Small intestine (tissue), 7 donors: ENCODE measurements around the gene AMPD3. TPM values are rescaled to one million over a fixed set of nuclear protein-coding genes. Genes with fewer than 3 reads are reported as not detected.
A peak's percentile ranks its signal among the peaks of the same experiment; 100 is the strongest.

ENCODE experiments used
- DNase-seq, 2 donors: peaks; one replicate each; pipeline versions ENCODE4 v3.0.0 to v3.0.0-alpha.2; 2013
- FAIRE-seq: peaks from 2 replicates; lab custom pipeline; 2012; peaks lifted over from hg19 to GRCh38; lab: Jason Lieb, UNC
- H3K27ac ChIP-seq, 3 donors: one replicate each; pipeline ENCODE4 v1.5.1; 2013; ENCODE audit warnings: low read length in 2 of 3, mild to moderate bottlenecking in 2 of 3, control low read depth in 1 of 3, inconsistent platforms in 1 of 3, low read depth in 1 of 3, moderate library complexity in 1 of 3
- H3K27me3 ChIP-seq, 3 donors: one replicate each; pipeline ENCODE4 v1.6.1; 2013; ENCODE audit warnings: low read length in 3 of 3, inconsistent platforms in 1 of 3; ENCODE audit not compliant: control insufficient read depth in 3 of 3, insufficient read depth in 3 of 3
- H3K36me3 ChIP-seq, 3 donors: one replicate each; pipeline ENCODE4 v1.6.1; 2013; ENCODE audit warnings: low read length in 3 of 3, inconsistent platforms in 1 of 3, low read depth in 1 of 3, mild to moderate bottlenecking in 1 of 3, moderate library complexity in 1 of 3; ENCODE audit not compliant: control insufficient read depth in 3 of 3, insufficient read depth in 2 of 3
- H3K4me1 ChIP-seq, 3 donors: one replicate each; pipeline ENCODE4 v1.6.1; 2013; ENCODE audit warnings: low read length in 2 of 3, inconsistent platforms in 1 of 3, low read depth in 1 of 3, mild to moderate bottlenecking in 1 of 3, moderate library complexity in 1 of 3; ENCODE audit not compliant: control insufficient read depth in 3 of 3, insufficient read depth in 2 of 3
- H3K4me3 ChIP-seq, 3 donors: one replicate each; pipeline ENCODE4 v1.5.1; 2013; ENCODE audit warnings: low read length in 3 of 3, control low read depth in 1 of 3, inconsistent platforms in 1 of 3, low read depth in 1 of 3, mild to moderate bottlenecking in 1 of 3, moderate library complexity in 1 of 3
- H3K9me3 ChIP-seq, 2 donors: one replicate each; pipeline ENCODE4 v1.6.1; 2013; ENCODE audit warnings: low read depth in 1 of 2, low read length in 1 of 2; ENCODE audit not compliant: control insufficient read depth in 2 of 2, insufficient read depth in 1 of 2
- WGBS, 3 donors: extraction: QIAGEN DNeasy Blood & Tissue Kit; methylation state at CpG; one replicate each; pipeline ENCODE4 v1.1.7; 2013; 5-methylcytosine and 5-hydroxymethylcytosine counted together
- polyA plus RNA-seq, 4 donors: library from polyadenylated mRNA; stranded (reverse) in 3 of 4; unstranded in 1 of 4; fragments of 200-250 nt in 3 of 4; fragments of 120-200 nt in 1 of 4; gene quantifications; one replicate each; pipeline versions ENCODE4 v1.2.1 to v1.2.3, GENCODE V29; 2013
- donor health status: healthy with polysubstance abuse.
- donor health status: control.
- donor health status: control.
- donor health status: Bipolar disorder and iron deficiency.
- donor health status: healthy.

Gene AMPD3
- polyA plus RNA-seq, 4 donors: 2.7 to 5.1 (median 3.6) TPM

GRCh38 chr11:10441091-10441490 is 14.0 kb upstream of the AMPD3 start:
- Histone ChIP-seq H3K9me3 (no peaks in the 10 kb centered on the region), H3K4me1 (no peaks in the 10 kb centered on the region), H3K4me3 (no peak overlapping the region), H3K27me3 (no peaks in the 10 kb centered on the region), H3K36me3 (no peaks in the 10 kb centered on the region), H3K27ac (no peak overlapping the region)
- 91 to 98% (median 92%) methylated on average over 4 of the region's 4 CpGs for WGBS, 3 donors
- DNase-seq (no peak), FAIRE-seq (no peak)

- Histone ChIP-seq H3K36me3 (no peaks in the 10 kb centered on the region), H3K9me3 (no peaks in the 10 kb centered on the region), H3K4me1 (no peaks in the 10 kb centered on the region), H3K27me3 (no peaks in the 10 kb centered on the region), H3K4me3 (no peak overlapping the region), H3K27ac (no peak overlapping the region)
- no peak for FAIRE-seq
- DNase-seq: no peak
- 73 to 79% (median 74%) methylated on average over 7 to 8 of the region's 8 CpGs for WGBS, 3 donors
These were observed 13.2 kb upstream of the AMPD3 start for GRCh38 chr11:10441652-10442503.

- no peaks in the 10 kb centered on the region for H3K4me1 ChIP-seq
- 91 to 93% (median 92%) methylated on average over 7 of the region's 7 CpGs for WGBS, 3 donors
- FAIRE-seq: no peak
These were observed 11.9 kb upstream of the AMPD3 start for GRCh38 chr11:10443152-10443551.

GRCh38 chr11:10443721-10444235 is 11.3 kb upstream of the AMPD3 start:
- Histone ChIP-seq H3K36me3 (no peaks in the 10 kb centered on the region), H3K4me1 (no peaks in the 10 kb centered on the region), H3K9me3 (no peaks in the 10 kb centered on the region), H3K27me3 (no peaks in the 10 kb centered on the region), H3K4me3 (no peak overlapping the region), H3K27ac (no peak overlapping the region)
- FAIRE-seq (no peak), DNase-seq (no peak)
- WGBS, 3 donors: 84 to 90% (median 85%) methylated on average over 4 of the region's 4 CpGs

More at GRCh38 chr11:10443152-10443551, 11.9 kb upstream of the AMPD3 start:
- H3K27ac ChIP-seq: no peak overlapping the region
- no peak overlapping the region for H3K4me3 ChIP-seq
- H3K27me3 ChIP-seq: no peaks in the 10 kb centered on the region
- DNase-seq: no peak
- H3K36me3 ChIP-seq: no peaks in the 10 kb centered on the region
- no peaks in the 10 kb centered on the region for H3K9me3 ChIP-seq

- WGBS, 3 donors: 79 to 88% (median 80%) methylated on average over 4 of the region's 4 CpGs
- Histone ChIP-seq H3K4me1 (no peaks in the 10 kb centered on the region), H3K9me3 (no peaks in the 10 kb centered on the region), H3K4me3 (no peak overlapping the region), H3K27ac (no peak overlapping the region), H3K36me3 (no peaks in the 10 kb centered on the region), H3K27me3 (peaks cover 0 to 4% (median 0%) of the 10 kb centered on the region in 3 donors)
- DNase-seq (no peak), FAIRE-seq (no peak)
These were observed 10.2 kb upstream of the AMPD3 start for GRCh38 chr11:10444725-10445315.

GRCh38 chr11:10447445-10447844 is 7.6 kb upstream of the AMPD3 start:
- no peaks in the 10 kb centered on the region for H3K9me3 ChIP-seq
- H3K4me1 ChIP-seq: peaks cover 0 to 5% (median 4%) of the 10 kb centered on the region in 3 donors
- no peaks in the 10 kb centered on the region for H3K36me3 ChIP-seq
- no peak for FAIRE-seq
- no peak overlapping the region for H3K4me3 ChIP-seq
- H3K27me3 ChIP-seq: peaks cover 0 to 9% (median 0%) of the 10 kb centered on the region in 3 donors
- no peak overlapping the region for H3K27ac ChIP-seq
- DNase-seq: no peak
- 87 to 88% (median 87%) methylated on average over 2 of the region's 2 CpGs for WGBS, 3 donors

GRCh38 chr11:10450462-10451425 is 4.3 kb upstream of the AMPD3 start:
- DNase-seq: peak; percentile 85 to 88
- Histone ChIP-seq H3K4me3 (peak overlapping the region; percentile 45 to 62 (median 52)), H3K27ac (peak overlapping the region in 2 of 3 donors; percentile 79 to 93), H3K4me1 (peaks cover 5 to 9% (median 6%) of the 10 kb centered on the region in 3 donors), H3K9me3 (no peaks in the 10 kb centered on the region), H3K36me3 (no peaks in the 10 kb centered on the region), H3K27me3 (peaks cover 0 to 9% (median 0%) of the 10 kb centered on the region in 3 donors)
- WGBS, 3 donors: 5 to 8% (median 6%) methylated on average over 31 to 94 of the region's 94 CpGs
- no peak for FAIRE-seq
